Gastroesophageal sphincter (tissue), 4 donors: ENCODE measurements around the gene SRRM5. TPM values are rescaled to one million over a fixed set of nuclear protein-coding genes. Genes with fewer than 3 reads are reported as not detected.

Source experiments
- ATAC-seq: fragments of 150-250 bp; one replicate; pipeline ENCODE4 v1.9.1; 2016; ENCODE audit warnings: mild to moderate bottlenecking, moderate library complexity
- H3K27ac ChIP-seq, 4 donors: fragments of 200-600 bp; sonication (generic) in 3 of 4; 1 replicate in 3 of 4; 2 replicates in 1 of 4; pipeline ENCODE4 v1.5.1; 2016 to 2019
- H3K27me3 ChIP-seq: fragments of 200-600 bp; sonication (generic); one replicate; pipeline ENCODE4 v1.5.1; 2019
- H3K36me3 ChIP-seq, 2 donors: fragments of 200-600 bp; sonication (generic); one replicate each; pipeline ENCODE4 v1.5.1; 2019; ENCODE audit warnings: control low read depth in 1 of 2
- H3K4me1 ChIP-seq, 3 donors: fragments of 200-600 bp; sonication (generic); 1 replicate in 2 of 3; 2 replicates in 1 of 3; pipeline ENCODE4 v1.5.1; 2016 to 2019; ENCODE audit warnings: control low read depth in 2 of 3
- H3K4me3 ChIP-seq, 2 donors: fragments of 200-600 bp; sonication (generic); one replicate each; pipeline ENCODE4 v1.5.1; 2019; ENCODE audit warnings: mild to moderate bottlenecking in 1 of 2, moderate library complexity in 1 of 2
- H3K9me3 ChIP-seq, 3 donors: fragments of 200-600 bp; sonication (generic); one replicate each; pipeline ENCODE4 v1.5.1; 2017 to 2019; ENCODE audit warnings: control low read depth in 2 of 3
- EP300 ChIP-seq: sonication (generic); formaldehyde crosslinking; IDR thresholded peaks from one replicate; pipeline ENCODE4 v1.6.1; 2017; ENCODE audit warnings: antibody characterized with exemption, mild to moderate bottlenecking
- POLR2A ChIP-seq, 2 donors: fragments of 450-650 bp; IDR thresholded peaks; one replicate each; pipeline ENCODE4 v1.6.1; 2017; ENCODE audit warnings: antibody characterized with exemption in 2 of 2, mild to moderate bottlenecking in 2 of 2, moderate library complexity in 1 of 2
- POLR2AphosphoS5 ChIP-seq: sonication (generic); formaldehyde crosslinking; IDR thresholded peaks from one replicate; pipeline ENCODE4 v1.6.1; 2017; ENCODE audit warnings: antibody characterized with exemption
- WGBS, 2 donors: methylation state at CpG; one replicate each; pipeline ENCODE4 v1.1.5; 2018; ENCODE audit warnings: low coverage in 1 of 2; 5-methylcytosine and 5-hydroxymethylcytosine counted together
- total RNA-seq, 4 donors: library from RNA; depleted of rRNA; stranded (reverse); fragments of >200 nt; gene quantifications; one replicate each; pipeline ENCODE4 v1.1.0, GENCODE V29; 2016
- TF ChIP-seq, protein P1 (sequence below), 4 experiments: fragments of 200-600 bp in 2 of 4; fragments of 450-650 bp in 2 of 4; sonication (generic) in 1 of 4; IDR thresholded peaks; one replicate each; pipeline ENCODE4 v1.5.1; 2017 to 2019; ENCODE audit warnings: antibody characterized with exemption in 4 of 4, mild to moderate bottlenecking in 2 of 4, moderate library complexity in 2 of 4

Gene SRRM5
- total RNA-seq, 4 donors from 2014 or later, result 0.13 TPM; not detected in 3

DNA sequence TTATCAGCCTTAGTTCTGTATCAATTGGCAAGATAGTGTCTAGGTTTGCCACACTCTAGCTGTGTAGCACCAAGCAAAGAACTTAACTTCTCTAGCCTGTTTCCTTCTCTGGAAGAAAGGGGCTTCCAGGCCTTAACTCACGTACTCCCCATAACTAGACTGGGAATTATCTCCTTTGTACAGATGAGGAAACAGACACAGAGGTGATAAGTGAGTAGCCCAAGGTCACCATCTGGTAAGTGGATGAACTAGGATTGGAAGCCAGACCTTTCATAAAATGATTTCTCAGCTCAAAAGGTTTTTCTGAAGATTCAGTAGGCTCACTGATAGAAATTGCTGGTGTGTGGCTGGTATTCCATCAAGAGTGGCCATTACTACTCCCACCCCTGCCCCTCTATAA, 4.4 kb downstream of the SRRM5 start:
- peaks cover 0 to 46% (median 5%) of the 10 kb centered on the region in 3 donors for H3K4me1 ChIP-seq
- H3K9me3 ChIP-seq, result no peaks in the 10 kb centered on the region
- peaks cover 0 to 31% of the 10 kb centered on the region in 2 donors for H3K36me3 ChIP-seq
- H3K27me3 ChIP-seq, result no peaks in the 10 kb centered on the region
- ATAC-seq, result no peak
- WGBS, 2 donors, result 83% methylated on average over 1 of the region's 1 CpG; no CpG with 5 or more reads in 1 of the 2 donors
- TF ChIP-seq EP300 (no peak), POLR2A (IDR thresholded peaks at IDR 0.05) (no peak), POLR2AphosphoS5 (no peak)
- TF ChIP-seq, protein P1, sequence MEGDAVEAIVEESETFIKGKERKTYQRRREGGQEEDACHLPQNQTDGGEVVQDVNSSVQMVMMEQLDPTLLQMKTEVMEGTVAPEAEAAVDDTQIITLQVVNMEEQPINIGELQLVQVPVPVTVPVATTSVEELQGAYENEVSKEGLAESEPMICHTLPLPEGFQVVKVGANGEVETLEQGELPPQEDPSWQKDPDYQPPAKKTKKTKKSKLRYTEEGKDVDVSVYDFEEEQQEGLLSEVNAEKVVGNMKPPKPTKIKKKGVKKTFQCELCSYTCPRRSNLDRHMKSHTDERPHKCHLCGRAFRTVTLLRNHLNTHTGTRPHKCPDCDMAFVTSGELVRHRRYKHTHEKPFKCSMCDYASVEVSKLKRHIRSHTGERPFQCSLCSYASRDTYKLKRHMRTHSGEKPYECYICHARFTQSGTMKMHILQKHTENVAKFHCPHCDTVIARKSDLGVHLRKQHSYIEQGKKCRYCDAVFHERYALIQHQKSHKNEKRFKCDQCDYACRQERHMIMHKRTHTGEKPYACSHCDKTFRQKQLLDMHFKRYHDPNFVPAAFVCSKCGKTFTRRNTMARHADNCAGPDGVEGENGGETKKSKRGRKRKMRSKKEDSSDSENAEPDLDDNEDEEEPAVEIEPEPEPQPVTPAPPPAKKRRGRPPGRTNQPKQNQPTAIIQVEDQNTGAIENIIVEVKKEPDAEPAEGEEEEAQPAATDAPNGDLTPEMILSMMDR (IDR thresholded peaks at IDR 0.05), result no peak
- H3K4me3 ChIP-seq, result no peak overlapping the region
- no peak overlapping the region for H3K27ac ChIP-seq

DNA sequence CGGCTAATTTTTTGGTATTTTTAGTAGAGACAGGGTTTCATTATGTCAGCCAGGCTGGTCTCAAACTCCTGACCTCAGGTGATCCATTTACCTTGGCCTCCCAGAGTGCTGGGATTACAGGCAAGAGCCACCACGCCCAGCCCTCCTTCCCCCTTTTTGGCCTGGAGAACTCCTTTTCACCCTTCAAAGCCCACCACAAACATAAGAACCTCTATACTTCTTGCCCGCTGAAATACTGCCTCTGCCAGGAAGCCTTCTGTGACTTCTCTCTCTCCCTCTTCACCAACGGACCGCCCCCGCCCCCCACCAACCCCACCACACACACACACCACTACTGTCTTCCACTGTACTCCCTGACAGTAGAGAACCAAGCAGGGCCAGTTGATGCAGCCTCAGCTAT, 5.1 kb downstream of the SRRM5 start:
- Histone ChIP-seq H3K27ac (no peak overlapping the region), H3K4me3 (no peak overlapping the region), H3K27me3 (no peaks in the 10 kb centered on the region), H3K36me3 (peaks cover 0 to 25% of the 10 kb centered on the region in 2 donors), H3K9me3 (no peaks in the 10 kb centered on the region), H3K4me1 (peaks cover 0 to 46% (median 5%) of the 10 kb centered on the region in 3 donors)
- TF ChIP-seq POLR2A (IDR thresholded peaks at IDR 0.05), result no peak
- no peak for TF ChIP-seq POLR2AphosphoS5
- TF ChIP-seq, protein P1 (IDR thresholded peaks at IDR 0.05), result no peak
- no peak for TF ChIP-seq EP300
- WGBS, 2 donors, result 82% methylated on average over 4 of the region's 6 CpGs; no CpG with 5 or more reads in 1 of the 2 donors
- no peak for ATAC-seq

DNA sequence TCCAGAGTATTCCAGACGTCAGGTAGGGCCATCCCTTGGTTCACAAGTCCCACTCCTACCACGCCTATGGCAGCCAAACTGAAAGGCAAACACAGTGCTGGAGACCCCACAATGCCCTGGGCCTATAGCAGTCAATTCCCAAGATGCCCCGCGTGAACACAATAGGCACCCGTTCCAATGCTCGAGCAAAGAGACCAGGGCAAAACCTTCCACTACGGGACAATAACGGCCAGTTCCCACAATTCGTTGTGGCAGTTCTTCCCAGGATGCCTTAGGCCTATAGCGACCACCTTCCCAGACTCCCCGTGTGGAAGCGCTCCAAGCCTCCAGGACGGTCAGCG, 7.0 kb downstream of the SRRM5 start:
- H3K9me3 ChIP-seq, result no peaks in the 10 kb centered on the region
- ATAC-seq, result no peak
- peaks cover 0 to 10% of the 10 kb centered on the region in 2 donors for H3K36me3 ChIP-seq
- no peaks in the 10 kb centered on the region for H3K27me3 ChIP-seq
- H3K4me1 ChIP-seq, result peaks cover 0 to 46% (median 5%) of the 10 kb centered on the region in 3 donors
- TF ChIP-seq, protein P1 (IDR thresholded peaks at IDR 0.05), result no peak
- TF ChIP-seq POLR2AphosphoS5 (no peak), POLR2A (IDR thresholded peaks at IDR 0.05) (no peak), EP300 (no peak)
- H3K27ac ChIP-seq, result peak overlapping the region; percentile 79 to 99 (median 98)
- H3K4me3 ChIP-seq, result peak overlapping the region; percentile 58 to 85
- 0% methylated on average over 2 to 3 of the region's 14 CpGs for WGBS, 2 donors

DNA sequence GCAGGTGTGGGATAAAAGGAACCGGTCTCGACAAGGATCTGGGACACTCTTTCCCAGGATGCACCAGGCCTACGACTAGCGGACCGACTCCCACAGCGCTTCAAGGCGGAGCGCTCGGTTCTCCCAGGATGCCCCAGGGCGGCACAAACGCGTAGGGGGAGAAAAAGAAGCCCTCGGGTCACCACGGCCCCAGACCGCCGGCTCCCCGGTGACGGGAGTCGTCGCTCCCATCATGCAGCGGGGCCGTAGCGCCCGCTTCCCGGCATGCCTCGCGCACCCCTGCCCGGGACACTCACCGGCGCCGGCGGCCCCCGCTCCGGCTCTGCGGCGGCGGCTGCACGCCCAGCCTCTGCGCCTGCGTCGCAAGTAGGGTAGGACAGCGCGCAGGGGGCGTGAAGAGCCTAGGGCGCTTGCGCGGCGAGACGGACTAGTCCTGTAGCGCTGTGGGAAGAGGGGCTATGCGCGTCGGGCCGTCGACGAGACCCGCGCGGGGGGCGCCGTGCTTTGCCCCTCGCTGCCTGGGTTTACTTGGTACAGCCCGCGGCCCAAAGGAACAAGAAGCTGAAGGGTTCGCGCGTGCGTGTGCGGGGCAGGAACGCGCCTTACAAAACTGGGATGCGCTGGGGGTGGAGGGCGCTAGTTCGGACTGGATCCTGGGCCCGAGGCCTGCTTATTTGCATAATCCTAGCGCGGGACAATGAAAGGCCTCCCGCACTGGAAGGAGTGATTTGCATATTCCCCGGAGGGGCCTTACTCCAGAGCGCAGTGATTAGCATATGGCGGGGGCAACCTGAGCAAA, 7.6 kb downstream of the SRRM5 start, which contains the start of gene ZNF428:
TSS of gene ZNF428 (minus strand) at position 368 of the 799 bp plus-strand sequence. CDS start 5,325 bp downstream, outside the sequence.
- Histone ChIP-seq H3K4me3 (peak within 1 kb of the TSS; percentile 58 to 85), H3K36me3 (peaks cover 0 to 4% of the 10 kb centered on the region in 2 donors), H3K27me3 (no peaks in the 10 kb centered on the region), H3K4me1 (peaks cover 0 to 41% (median 5%) of the 10 kb centered on the region in 3 donors), H3K9me3 (no peaks in the 10 kb centered on the region), H3K27ac (peak within 1 kb of the TSS; percentile 79 to 99 (median 98))
- no CpG with 5 or more reads among the region's 81 CpGs for WGBS, 2 donors
- no peak for TF ChIP-seq EP300
- TF ChIP-seq POLR2A (IDR thresholded peaks at IDR 0.05), result peak; percentile 88 to 89
- TF ChIP-seq, protein P1 (IDR thresholded peaks at IDR 0.05), result peak in 1 of 4 experiments; percentile 5
- peak; percentile 65 for TF ChIP-seq POLR2AphosphoS5
- ATAC-seq, result peak; percentile 95
